Colon (tissue), 2 donors: ENCODE measurements around the gene SHLD1.

Experiments used
- FAIRE-seq: peaks from 2 replicates; lab custom pipeline; 2012; peaks lifted over from hg19 to GRCh38; lab: Jason Lieb, UNC
- donor health status: control.
- donor health status: control.

SHLD1 gene

DNA sequence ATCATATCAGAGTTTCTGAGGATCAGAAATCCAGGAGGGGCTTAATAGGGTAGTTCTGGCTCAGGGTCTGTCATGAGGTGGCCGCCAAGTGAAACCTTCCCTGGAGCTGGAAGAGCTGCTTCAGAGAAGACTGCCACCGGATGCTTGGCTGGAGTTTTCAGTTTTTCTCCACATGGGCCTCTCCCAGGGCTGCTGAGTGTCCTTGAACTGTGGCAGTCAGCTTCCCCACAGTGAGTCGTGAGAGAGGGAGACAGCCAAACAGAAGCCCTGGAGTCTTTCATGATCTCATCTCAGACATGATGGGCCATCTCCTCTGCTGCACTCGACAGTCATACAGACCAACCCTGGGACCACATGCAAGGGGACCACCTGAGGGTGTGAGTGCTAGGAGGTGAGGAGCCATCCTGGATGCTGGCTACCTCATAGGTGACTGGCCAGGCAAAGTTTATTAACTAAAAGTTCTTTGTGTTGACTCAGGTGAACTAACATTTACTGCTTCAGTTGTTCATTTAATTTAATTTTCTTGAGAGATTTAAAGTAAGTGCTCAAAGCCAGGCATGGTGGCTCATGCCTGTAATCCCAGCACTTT, 71.5 kb downstream of the SHLD1 start:
- FAIRE-seq, result no peak

GRCh38 chr20:5822569-5822968, 72.4 kb downstream of the SHLD1 start:
- no peak for FAIRE-seq

DNA sequence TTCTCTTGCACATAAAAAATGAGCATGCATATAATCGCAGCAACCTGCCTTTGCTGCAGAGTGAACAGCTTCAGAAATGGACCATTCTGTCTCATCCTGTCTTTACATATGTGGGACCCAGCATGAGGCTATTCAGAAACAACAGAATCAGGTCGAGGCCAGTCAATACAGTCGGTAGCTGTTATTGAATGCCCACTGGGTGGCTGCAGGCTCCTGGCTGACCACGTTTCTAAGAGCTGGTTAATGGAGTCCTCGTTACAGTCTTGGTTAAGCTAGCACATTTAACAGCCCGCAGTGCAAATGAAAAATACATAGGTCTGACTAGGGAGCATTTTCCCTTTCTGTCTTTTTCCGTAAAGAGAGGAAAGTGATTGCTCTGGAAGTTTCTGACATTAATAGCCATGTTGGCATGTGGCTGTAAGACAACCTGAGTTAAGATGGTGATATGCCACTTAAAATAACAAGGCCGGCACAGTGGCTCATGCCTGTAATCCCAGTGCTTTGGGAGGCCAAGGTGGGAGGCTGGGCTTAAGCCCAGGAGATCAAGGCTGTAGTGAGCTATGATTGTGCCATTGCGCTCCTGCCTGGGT, 75.0 kb downstream of the SHLD1 start:
- no peak for FAIRE-seq

DNA sequence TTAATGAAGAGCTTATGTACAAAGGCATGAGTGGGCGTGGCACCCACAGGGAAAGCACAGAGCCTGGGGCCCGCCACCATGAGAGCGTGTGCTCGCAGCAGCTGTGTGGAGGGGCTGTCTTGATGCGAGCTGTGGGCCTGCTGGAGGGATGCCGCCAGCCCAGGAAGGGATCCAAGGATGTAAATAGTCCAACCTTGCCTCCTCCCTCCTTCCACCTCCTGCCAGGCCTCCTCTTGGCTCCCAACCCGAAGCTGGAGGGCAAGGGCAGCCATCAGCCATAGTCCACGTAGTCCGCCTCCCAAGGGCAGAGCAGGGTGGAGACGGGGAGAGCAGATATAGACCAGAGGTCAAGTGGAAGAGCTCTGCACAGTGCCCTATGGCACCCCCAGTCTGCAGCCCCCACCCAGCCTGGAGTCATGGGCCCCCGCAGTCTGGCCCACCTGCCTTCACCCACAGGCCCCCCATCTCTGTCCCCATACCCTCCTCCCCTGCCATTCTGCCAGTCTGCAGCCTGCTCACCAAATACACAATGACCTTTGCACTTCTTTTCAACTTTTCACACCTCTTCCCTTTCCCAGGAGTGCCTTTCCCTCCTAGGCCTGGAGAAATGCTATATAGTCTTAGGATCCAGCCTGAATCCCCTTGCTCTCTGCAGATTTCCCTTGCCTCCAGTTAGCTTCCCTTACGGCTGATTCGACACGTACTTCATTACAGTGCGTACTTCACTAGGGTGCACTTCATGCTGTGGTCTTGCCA, 77.1 kb downstream of the SHLD1 start:
- no peak for FAIRE-seq

DNA sequence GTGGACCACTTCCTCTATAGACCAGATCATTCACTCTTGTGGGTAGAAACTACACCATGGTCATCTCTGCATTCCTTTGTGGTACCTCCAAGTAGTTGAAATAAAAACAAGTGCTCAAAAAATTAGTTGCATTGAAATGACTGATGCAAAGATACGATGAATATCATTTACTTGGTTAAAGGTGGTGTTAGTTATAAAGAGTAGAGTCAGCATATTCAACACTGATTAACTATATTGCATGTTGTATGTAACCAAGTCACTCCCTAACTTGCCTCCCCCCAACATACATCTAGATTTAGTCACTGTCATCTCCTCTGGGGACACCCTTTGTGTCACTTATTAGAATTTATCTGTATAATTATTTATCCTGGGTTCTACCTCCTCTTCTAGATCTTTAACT, 77.7 kb downstream of the SHLD1 start:
- no peak for FAIRE-seq

DNA sequence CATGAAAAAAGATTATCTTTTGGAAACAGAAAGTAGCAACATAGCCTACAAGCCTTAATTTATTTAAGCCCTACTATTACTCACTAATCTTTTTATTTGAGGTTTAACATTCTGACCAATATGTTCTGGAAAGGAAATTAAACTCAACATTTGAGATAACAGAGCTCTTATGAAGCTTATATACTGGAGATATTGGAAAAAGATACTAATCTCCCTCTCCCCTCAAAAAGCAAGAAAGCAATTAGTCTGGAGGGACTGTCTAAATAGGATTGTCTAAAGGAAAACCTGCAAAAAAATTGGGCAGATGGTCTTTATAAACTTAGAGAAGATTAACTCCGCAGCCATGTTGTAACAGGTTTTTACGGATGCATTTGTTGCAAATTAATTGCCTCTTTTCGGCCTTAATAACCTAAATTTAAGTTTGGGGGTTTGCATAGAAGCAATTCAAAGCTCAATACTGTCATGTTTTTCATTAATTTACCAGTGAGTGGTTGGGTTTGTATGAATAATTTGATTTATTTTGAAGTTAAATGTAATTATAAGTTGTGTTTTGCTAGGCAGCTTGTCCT, 79.1 kb downstream of the SHLD1 start:
- no peak for FAIRE-seq

DNA sequence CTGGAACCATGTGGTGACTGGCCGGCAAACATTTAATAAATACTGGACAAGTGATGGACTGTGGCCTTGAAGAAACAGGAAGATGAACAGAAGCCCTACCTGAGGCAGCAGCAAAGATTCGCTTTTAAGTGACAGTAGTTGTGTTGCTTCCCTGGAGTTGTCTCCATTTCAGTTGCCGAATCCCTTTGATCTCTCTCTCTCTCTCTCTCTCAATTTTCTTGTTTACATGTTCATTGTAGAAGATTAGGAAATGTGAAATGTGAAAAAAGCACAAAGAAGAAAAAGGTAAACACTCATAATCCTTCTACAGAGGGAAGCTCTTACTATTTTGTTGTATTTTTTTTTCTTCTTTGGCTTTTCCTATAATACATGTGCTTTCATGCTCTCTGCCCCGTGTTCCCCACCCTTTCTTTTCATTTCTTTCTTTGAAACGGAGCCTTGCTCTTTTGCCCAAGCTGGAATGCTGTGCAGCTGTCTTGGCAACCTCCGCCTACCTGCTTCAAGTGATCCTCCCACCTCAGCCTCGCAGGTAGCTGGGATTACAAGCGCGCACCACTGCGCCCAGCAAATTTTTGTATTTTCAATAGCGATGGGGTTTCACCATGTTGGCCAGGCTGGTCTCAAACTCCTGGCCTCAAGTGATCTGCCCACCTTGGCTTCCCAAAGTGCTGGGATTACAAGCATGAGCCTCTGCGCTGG, 81.5 kb downstream of the SHLD1 start:
- no peak for FAIRE-seq

GRCh38 chr20:5833309-5833941, 83.2 kb downstream of the SHLD1 start:
- no peak for FAIRE-seq

GRCh38 chr20:5834436-5835005, 84.3 kb downstream of the SHLD1 start:
- FAIRE-seq, result no peak

- FAIRE-seq, result no peak
These were observed 85.2 kb downstream of the SHLD1 start for GRCh38 chr20:5835321-5835821.

- no peak for FAIRE-seq
These were observed 85.7 kb downstream of the SHLD1 start for GRCh38 chr20:5835871-5836270.

GRCh38 chr20:5836569-5836968, 86.4 kb downstream of the SHLD1 start:
- no peak for FAIRE-seq

DNA sequence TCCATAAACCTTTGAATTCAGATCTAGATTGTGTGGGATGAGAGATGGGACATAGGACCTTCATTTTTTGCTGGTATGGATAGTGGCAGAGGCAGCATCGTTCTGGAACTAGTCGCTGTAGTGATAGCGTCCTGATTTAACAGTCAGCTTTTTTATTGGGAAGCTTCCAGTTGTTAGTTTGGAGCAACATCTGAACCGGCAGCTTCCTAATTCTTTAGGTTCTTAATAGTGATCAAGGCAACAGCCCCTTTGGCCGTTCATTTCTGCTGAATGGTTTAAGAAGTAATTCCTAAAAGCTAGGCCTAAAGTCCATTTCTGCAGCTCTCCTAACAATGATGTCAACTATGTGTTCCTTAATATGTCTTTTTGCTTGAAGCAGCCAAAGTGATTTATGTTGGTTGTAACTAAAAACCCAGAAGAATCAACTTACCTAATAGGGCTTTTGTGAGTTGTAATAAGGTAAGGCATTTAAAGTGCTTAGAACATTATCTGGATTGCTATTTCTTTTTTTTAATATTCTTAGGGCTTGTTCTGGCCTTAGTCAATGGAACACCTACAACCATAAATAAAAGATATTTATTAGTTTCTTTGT, 90.3 kb downstream of the SHLD1 start:
- no peak for FAIRE-seq

DNA sequence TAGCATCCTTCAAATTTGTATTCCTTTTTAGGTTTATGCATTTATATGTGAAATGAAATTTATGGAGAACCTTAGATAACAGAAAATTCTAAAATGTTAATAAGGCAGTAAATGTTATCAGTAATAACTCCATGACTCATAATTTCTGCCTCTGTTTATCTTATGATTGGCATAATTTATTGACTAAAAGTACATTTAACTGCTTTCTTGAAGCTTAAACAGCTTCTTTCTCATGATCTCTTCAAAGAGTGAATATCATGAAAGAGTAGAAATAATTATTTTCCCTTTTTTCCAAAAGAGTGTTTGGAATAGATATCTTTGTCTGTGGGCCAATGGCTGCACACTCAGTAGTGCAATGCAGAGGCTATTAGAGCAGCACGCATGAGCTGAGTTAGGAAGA, 91.3 kb downstream of the SHLD1 start:
- FAIRE-seq, result no peak

- FAIRE-seq, result no peak
These were observed 92.3 kb downstream of the SHLD1 start for GRCh38 chr20:5842465-5842864.

- no peak for FAIRE-seq
These were observed 92.9 kb downstream of the SHLD1 start for GRCh38 chr20:5843054-5843592.

GRCh38 chr20:5844063-5844681, 94.0 kb downstream of the SHLD1 start:
- FAIRE-seq, result no peak

DNA sequence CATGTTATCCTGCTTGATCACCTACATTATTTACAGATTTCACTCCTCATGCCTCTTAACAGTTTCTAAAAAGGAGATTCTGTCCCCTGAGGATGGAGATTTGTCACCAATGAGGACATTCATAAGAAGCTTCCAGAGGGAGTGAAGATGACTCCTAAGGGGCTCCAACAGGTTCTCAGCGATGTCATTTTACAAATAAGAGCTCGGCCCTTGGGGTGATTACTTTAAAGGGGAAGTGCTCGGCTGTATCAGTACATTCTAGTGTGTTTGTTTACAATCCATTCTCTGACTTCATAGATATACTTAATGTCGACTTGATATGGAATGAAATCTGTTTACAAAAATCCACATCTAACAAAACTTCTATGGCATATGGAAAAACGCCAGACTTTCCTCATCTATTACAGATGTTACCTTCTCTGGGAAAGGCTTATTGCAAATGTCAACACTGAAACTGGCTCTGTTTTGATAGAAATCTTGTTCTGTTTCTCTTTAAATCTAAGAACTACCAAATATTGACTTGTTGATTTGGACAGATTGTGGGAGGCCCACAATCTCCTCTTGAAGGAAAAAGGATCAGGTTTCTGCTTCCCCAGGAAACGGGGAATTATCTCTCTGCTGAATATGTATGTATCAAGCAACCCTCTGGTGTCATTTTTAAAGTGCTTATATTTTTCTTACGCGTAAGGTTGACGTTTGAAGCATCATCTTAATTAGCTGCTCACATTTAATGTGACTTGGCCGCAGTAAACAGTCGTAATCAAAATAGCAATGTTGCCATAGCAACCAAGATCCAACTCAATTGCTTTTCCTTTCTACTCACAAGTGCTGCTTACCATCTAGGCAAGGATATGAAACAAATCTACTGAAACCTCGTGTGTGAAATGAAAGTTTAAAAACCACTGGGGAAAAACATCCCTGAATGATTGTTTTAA, 95.7 kb downstream of the SHLD1 start:
- no peak for FAIRE-seq
